ENCODE measurements around the gene UBE2E1.

Gene UBE2E1

DNA sequence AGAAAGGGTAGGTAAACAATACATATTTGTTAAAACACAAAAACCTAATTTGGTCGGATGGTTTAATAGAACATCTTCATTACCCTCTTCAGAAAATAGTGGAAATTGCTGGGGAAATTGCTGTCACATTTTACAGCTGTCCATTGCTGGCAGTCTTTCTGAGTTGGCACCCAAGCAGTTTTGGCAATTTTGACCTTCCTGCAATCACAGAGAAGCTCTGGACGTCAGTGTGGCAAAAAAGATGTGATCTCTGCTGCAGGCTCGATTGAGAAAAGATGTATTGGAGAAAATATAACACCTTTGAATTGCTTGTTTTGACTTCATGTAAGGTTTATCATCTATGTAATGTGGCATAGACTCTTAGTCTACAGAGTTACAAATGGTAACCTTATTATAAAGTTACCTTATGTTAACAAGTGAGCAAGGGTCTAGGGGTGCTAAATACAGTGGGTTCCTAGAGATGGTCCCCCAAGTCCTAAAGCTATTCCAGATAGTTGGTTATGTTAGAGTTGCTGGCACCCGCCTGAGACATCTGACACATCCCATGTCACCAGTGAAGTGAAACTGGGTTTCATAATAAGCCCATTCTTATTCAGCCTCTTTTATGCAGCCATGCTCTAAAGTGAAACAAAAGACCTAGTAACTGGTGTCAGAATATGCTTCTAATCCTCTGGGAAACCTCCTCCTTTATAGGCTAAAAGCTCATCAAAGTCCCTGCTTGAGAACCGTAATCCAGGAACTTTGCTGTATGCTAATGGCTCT, 14.0 kb downstream of the UBE2E1 start:
- in situ Hi-C loops (cut with MboI; ENCODE audit: low sequenced_read_pairs): no loop called here

DNA sequence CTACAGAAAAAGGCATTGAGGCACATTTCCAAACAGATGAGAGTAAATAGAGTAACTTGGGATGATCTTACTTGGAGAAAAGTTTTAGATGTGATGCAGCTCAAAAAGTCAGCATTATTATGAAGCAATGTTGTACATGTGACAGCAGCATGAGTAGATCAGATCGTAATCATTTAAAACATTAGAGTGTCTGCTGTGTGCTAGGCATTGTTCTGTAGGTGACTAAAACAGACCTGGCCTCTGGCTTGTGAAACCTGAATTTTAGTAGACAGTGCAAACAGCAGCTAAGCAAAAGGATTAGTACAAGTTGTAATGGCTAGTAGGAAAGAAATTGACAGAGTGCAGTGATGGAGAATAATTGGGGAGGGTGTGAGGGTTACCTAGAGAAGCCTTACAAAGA, 15.1 kb downstream of the UBE2E1 start:
- in situ Hi-C loops (cut with MboI; ENCODE audit: low sequenced_read_pairs): no loop called here

DNA sequence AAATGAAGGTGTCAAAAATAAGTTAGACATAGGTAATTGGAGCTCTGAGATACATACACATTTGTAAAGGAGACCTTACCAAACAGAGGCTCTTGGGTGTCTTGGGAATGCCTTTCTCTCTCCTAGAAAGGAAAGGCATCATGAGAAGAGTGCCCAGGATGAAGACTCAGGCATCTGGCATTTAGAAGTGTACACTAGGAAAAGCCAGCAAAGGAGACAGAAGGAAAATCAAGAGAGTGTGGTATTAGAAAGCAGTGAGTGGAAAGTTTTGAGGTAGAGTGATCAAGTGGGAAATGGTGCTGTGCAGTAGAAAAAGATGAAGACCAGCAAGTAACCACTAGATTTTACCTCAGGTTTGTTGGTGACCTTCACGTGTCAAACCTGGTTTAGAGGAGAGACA, 16.1 kb downstream of the UBE2E1 start:
- in situ Hi-C loops (cut with MboI; ENCODE audit: low sequenced_read_pairs): no loop called here

DNA sequence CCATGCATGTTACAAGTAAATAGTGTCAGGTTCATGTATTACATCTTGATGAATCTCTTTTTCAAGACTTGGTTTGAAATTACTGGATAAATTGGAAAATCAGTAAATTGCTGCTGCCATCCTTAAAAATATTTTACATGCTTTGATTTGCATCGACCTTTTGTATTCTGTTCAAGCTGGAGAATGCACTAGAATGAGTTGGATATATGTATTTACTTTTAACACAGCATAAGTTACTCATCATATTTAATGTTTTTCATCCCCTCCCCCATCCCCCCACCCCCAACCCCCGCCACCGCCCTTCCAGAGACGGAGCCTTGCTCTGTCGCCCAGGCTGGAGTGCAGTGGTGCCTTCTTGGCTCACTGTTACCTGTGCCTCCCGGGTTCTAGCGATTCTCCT, 16.8 kb downstream of the UBE2E1 start:
- in situ Hi-C loops (cut with MboI; ENCODE audit: low sequenced_read_pairs): no loop called here

DNA sequence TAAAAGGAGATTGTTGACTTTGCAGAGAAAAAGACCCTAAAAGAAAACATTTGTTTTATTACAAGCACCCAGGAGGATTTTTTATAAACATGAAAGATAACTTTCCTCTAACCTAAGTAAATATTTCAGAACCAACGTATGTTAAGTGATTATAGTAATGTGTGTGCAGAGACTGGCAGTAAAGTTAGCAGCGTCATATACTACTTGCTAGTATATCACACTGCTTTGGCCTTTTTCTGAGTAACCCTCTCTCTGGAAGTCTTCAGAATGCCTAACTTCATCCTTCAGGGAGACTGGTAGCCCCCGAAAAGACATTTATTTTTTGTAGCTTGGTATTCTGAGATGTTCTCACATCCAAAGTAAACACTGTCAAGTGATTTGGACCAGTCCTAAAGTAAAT, 17.9 kb downstream of the UBE2E1 start:
- in situ Hi-C loops (cut with MboI; ENCODE audit: low sequenced_read_pairs): no loop called here

DNA sequence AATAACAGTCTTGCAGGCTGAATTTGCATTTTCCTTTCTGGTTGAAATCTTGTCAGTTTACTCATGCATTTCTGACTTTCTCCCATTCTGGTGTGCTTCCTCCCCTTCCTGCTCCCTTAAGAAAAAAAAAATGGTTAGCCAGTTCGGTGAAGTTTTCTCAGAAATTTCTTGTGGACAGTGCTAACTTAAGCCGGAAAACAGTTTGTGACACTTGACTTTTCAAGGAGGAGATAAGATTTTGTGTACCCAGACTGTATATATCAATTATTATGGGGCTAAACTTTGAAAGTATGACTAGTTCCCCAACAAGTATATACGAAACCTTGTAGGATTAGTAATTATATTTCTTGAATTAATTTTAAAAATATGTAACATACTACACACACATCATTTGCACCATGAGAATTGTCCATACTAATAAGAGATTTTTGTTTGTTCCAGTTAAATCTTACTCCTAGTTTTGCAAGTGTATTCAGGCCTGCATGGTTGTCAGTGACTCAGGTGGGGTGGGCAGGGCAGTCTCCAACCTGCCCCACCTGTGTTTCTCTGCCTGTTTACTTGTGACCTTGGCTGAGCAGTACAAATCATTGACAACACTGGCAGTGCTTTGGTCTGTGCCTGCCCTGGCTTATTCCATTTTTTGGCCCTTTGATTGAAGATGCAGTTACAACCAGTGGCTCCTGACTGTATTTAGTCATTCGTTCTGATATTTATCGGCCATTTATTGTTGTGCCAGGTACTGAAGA, 19.1 kb downstream of the UBE2E1 start:
- in situ Hi-C loops (cut with MboI; ENCODE audit: low sequenced_read_pairs): no loop called here

DNA sequence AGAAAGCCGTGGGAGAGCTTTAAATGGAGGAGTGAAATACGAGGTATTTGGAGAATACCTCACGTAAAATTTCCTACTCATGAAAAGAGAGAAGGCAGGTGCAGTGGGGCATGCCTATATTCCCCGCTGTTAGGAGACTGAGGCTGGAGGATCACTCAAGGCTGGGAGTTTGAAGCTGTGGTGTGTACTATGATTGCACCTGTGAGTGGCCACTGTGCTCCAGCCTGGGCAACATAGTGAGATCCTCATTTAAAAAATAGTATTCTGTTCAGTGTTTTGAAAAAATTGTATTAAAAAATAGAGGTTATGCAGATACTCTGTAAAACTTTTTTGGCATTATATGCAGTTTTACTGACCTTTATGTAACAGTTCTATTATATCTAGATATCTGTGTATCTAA, 20.0 kb downstream of the UBE2E1 start:
- in situ Hi-C loops (cut with MboI; ENCODE audit: low sequenced_read_pairs): no loop called here

DNA sequence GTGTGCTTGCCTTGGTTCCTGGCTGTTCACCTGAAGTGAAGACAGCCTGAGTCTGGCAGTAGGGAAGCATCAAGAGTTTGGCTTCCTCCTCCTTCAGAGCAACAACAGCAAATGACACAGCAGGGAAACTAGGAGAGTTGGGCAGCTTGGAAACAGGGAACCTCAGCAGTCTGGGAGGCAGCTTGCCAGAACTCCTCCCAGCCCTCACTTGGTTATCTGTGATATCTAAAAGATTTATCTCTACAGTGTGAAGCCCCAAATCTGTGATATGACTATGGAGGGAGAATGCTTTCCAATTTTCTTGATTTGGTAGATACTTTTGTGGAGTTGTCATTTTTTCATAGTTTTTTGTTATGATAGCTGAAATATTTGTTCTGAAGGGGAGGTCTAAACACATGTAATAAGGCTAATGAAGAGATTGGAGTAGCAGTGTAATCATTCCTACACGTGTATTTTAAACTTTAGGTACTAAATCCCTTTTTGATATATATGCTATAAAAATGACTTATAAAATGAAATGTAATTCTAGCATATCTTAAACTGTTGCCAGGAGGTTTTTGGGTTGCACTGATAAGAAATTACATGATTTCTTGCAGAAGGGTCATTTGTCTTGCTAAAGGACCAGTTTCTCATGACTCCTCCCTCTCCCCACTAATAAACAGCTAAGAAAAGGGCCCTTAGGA, 20.8 kb downstream of the UBE2E1 start:
- in situ Hi-C loops (cut with MboI; ENCODE audit: low sequenced_read_pairs): no loop called here

DNA sequence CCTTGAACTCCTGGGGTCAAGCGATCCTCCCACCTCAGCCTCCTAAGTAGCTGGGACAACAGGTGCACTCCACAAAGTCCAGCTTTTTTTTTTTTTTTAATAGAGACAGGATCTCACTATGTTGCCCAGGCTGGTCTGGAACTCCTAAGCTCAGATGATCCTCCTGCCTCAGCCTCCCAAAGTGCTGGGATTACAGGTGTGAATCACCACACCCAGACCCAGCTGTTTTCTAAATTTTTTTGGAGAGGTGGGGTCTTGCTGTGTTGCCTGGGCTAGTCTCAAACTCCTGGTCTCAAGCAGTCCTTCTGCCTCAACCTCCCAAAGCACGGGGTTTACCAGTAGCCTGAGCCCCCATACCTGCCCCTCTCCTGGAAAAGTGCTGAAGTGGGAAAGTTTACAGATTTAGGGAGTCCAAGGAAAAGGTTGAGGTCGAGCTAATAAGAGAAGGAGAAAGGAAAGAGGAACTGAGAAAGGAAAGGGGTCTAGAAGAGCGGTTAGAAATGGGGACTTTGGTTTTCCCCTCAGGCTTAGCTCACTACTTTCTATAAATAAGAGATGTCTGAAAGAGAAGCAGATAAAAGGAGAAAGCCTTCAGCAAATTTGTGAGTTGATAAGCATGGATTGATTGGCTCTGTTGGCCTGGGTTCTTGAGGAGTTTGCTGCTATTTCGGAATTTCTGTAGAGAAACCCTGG, 23.6 kb downstream of the UBE2E1 start:
- in situ Hi-C loops (cut with MboI; ENCODE audit: low sequenced_read_pairs): no loop called here

DNA sequence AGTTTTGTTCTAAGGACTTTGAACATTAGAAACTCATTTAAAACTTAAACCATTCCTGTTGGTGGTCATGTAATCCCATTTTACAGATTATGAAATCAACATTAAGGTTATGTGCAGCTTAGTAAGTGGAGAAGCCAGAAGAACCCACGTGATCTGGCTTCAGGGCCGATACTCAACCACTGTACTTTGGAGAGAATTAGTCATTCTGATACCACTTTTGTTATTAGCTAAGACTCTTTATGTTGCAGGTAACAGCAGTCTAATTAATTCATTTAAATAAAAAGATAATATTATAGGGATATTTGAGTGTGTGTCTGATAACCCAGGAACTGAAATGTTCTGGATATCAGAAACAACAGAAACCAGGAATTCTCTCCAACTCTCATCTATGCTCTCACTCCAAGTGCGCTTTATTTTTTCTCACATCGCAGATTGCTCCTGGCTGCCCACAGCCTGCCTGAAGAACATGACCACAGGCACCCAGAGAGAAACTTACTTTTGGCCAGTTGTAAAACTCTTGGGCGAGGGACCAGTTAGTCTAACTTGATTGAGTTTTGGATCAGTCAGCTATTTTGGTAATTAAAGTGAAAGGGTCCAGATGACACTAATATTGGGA, 25.2 kb downstream of the UBE2E1 start:
- in situ Hi-C loops (cut with MboI; ENCODE audit: low sequenced_read_pairs): no loop called here

DNA sequence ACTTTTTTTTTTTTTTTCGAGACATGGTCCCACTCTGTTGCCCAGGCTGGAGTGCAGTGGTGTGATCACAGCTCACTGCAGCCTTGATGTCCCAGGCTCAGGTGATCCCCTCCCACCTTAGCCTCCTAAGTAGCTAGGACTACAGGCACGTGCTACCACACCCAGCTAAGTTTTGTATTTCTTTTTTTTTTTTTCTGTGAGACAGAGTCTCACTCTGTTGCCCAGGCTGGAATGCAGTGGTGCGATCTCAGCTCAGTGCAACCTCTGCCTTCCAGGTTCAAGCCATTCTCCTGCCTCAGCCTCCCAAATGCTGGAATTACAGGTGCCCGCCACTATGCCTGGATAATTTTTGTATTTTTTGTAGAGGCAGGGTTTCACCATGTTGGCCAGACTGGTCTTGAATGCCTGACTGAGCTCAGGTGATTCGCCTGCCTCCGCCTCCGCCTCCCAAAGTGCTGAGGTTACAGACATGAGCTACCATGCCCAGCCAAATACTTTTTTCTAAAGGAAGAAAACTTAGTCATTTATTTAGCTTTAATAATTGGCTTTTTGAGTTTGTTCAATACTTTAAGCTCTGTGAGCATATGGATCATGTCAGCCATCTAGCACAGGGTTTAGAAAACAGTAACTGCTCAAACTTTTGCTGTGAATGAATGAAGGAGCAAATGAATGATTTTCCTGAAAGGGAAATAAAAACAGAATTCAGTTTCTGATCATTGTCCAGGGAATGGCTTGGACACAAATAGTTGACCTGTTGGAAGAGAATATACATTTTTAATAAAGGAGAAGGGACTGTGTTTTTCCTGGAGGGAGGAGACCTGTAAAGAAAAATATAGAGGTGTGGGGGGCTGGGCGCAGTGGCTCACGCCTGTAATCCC, 26.0 kb downstream of the UBE2E1 start:
- in situ Hi-C loops (cut with MboI; ENCODE audit: low sequenced_read_pairs): no loop called here

DNA sequence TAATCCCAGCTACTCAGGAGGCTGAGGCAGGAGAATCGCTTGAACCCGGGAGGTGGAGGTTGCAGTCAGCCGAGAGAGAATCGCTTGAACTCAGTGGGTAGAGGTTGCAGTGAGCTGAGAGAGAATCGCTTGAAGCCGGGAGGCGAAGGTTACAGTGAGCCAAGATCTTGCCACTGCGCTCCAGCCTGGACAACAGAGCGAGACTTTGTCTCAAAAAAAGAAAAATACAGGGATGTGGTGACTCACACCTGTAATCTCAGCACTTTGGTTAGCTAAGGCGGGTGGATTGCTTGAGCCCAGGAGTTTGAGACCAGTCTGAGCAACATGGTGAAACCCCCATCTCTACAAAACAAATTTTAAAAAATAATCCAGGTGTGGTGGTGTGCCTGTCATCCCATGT, 26.8 kb downstream of the UBE2E1 start:
- in situ Hi-C loops (cut with MboI; ENCODE audit: low sequenced_read_pairs): no loop called here

DNA sequence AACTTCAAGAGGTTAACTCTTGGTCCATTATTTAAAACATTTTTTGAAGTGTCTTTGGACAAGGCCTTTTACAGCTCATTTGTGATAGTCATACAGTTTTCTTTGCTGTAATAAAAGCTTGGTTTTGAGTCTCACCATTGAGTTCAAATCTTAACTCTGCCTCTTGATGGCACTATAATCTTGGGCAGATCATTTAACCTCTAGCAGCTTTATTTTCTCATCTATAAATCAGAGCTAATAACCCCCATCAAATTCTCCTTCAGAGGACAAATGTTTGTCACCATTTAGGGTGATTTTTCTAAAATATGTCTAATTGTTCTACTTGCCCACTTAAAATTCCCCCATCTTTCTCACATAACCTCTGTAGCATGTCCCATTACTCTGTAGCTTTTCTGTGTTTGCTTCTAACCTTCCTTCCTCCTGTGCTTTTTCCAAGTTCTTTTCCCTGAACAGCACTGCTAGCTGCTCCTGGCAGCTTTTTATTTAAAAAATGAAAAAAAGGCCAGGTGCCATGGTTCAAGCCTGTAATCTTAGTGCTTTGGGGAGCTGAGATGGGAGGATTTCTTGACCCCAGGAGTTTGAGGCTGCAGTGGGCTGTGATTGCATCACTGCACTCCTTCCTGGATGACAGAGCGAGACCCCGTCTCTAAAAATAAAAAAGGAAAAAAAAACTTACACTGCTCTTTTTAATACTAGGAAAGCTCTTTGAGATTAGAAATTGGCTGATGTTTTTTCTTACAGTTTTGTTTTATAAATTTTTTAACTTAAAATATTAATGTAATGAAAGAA, 28.5 kb downstream of the UBE2E1 start:
- in situ Hi-C loops (cut with MboI; ENCODE audit: low sequenced_read_pairs): no loop called here

DNA sequence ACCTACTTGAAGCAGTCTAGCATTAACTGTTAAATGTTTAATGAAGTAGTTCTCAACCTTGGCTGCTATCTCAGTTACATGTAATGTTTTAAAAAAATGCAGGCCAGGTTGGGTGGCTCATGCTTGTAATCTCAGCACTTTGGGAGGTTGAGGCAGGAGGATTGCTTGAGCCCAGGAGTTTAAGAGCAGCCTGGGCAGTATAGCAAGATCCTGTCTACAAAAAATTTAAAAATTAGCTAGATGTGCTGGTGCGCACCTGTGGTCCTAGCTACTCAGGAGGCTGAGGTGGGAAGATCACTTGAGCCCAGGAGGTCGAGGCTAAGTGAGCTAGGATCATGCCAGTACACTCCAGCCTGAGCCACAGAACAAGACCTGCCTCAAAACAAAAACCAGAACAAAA, 29.3 kb downstream of the UBE2E1 start:
- in situ Hi-C loops (cut with MboI; ENCODE audit: low sequenced_read_pairs): no loop called here

DNA sequence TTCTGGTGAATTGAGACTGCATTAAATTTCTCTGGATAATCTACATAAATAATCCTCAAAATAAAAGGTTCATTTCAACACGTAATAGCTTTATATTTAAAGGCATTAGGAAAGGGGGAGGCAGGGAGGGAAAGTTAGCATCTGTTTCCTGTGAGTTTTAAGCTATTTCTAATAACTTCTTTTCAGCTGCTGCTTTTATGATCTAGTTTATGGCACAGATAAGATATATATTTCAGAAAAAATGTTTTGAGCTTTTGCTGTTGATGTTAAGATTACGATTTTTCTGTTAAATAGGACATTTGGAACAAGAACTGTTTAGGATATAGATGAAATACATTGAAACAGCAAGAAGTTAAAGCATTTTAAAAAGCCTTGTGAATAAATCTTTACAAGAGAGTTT, 30.0 kb downstream of the UBE2E1 start:
- in situ Hi-C loops (cut with MboI; ENCODE audit: low sequenced_read_pairs): no loop called here

DNA sequence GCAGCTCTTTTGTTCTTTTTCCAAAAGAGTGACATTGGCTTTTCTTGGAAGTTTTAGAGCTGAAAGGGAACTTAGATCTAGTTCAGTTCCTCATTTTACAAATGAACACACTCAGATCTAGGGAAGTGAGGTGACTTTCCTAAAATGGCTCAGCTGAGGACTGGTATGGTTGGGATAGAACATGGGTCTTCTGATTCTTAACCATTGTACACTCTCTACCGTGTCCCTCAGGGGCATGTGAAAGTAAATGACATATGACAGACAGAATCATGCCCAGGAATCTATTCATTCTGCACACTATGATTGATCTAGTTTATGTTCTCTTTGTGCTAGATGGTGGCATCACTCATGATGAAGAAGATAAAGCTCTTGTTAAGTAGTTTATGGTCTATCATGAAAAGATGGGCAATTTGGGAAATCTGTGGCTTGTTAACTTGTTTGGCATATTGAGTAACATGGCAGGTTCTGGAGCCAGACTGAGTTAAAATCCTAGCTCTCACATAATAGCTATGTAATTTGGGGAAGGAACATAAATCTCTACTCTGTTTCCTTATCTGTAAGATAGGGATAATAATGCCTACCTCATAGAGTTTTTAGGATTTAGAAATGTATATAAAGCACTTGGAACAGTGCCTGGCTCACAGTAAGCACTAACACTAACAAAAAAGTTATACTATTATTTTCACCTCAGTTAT, 30.9 kb downstream of the UBE2E1 start:
- in situ Hi-C loops (cut with MboI; ENCODE audit: low sequenced_read_pairs): no loop called here

DNA sequence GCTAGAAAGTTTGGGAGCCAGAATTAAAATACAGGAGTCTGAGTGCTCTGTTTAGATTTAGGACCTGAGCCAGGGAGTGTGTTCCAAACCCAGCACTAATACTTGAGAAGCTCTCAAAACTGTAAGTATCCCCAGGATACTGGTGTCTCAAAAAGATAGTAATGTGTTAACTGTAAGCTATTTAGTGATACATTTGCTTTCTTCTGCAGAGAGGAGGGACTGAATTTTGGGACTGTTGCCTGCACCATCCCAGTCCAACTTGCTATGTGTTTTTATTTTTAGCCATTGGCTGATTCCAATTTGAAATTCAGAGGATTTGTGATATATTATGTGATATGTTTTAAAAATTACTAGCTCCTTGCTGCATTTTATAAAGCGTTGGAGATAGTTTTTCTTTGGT, 31.5 kb downstream of the UBE2E1 start:
- in situ Hi-C loops (cut with MboI; ENCODE audit: low sequenced_read_pairs): no loop called here

DNA sequence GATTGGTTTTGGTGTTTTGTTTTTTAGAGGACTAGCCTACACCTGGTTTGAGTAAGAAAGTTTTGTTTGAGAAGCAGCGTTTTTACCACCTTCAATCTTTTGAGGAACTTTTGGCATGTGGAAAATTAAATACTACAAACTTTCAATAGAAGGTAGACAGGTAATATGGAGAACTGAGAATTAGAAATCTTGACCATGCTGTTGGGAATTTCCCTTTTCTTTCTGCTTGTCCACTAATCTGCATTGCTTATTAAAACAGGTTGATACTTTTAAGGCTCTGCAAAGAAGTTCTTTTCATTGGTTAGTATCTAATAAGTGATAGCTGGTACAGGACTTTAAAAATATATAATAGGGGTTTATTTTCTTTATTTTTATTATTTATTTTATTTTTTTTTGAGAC, 31.9 kb downstream of the UBE2E1 start:
- in situ Hi-C loops (cut with MboI; ENCODE audit: low sequenced_read_pairs): no loop called here

DNA sequence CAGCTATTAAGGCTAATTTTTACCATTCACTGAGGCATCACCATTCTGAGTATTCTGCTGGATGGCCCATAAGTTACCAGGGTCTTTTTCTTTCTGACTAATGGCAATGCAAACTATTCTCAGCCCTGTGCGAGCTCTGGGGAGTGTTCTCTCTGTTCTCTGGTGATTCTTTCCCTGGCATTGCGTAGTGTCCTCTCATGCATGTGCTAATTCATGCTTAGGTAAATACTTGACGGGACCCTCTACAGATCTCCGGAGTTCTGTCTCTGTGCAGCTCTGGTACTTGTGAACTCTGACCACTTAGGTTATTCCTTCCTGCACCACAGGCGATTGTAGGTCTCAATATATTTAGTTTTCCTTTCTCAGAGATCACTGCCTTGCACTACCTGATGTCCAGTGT, 34.8 kb downstream of the UBE2E1 start:
- in situ Hi-C loops (cut with MboI; ENCODE audit: low sequenced_read_pairs): no loop called here
